ENCODE data around the gene TRIM29.

DNA sequence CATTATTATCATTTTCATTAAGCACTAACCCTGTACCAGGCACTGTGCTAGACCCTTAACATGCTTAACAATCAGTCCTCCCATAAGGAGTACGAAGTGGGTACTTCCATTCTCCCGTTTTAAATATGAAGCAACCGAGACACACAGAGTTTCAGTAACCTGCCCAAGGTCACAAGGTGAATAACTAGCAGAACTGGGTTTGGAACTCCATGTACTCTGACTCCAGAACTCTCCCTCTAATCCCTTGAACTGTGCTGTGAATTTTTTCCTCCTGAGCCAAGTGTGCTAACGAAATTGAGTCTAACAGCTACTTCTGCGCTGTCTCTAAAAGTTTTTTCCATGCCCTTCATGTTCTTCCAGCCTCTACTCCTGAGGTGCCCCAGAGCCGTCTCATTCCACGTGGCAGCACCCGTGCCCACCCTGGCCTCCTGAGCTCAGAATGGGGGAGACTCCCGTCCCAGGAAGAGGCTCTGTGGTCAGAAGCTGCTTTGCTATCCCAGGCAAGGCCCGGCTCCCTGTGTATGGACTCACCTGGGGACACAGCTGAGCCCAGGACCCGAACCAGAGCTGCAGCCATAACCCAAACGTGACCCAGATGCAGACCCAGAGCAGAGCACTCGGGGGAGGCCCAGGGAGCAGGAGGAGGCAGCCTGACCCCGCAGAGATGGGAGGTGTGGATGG is 8.6 kb upstream of the TRIM29 start:
- TF ChIP-seq EZH2phosphoT487 (IDR thresholded peaks at IDR 0.05; ENCODE audit: borderline replicate concordance, low read length) (no peak), CTCF (conservative IDR thresholded peaks at IDR 0.05; ENCODE audit: low read depth, low read length) (no peak), EZH2 (IDR thresholded peaks at IDR 0.05; ENCODE audit: low read length, unreplicated experiment) (no peak)

Measured in PC-3 (cell line).